ES-I3 (cell line): Measurements from ENCODE around the gene CD83.

Source experiments
- H3K36me3 ChIP-seq: 2 replicates; pipeline ENCODE4 v1.6.1; 2013; ENCODE audit warnings: mild to moderate bottlenecking, low read length, control low read depth, moderate library complexity; ENCODE audit not compliant: insufficient read depth
- H3K4me1 ChIP-seq: 2 replicates; pipeline ENCODE4 v1.6.1; 2013; ENCODE audit warnings: mild to moderate bottlenecking, control low read depth, low read length; ENCODE audit not compliant: insufficient read depth
- H3K9ac ChIP-seq: 2 replicates; pipeline ENCODE4 v1.6.1; 2013; ENCODE audit warnings: low read depth, mild to moderate bottlenecking, low read length, moderate library complexity
- H3K9me3 ChIP-seq: 2 replicates; pipeline ENCODE4 v1.6.1; 2013; ENCODE audit warnings: mild to moderate bottlenecking, low read length, moderate library complexity; ENCODE audit not compliant: control insufficient read depth, insufficient read depth

Gene CD83

DNA sequence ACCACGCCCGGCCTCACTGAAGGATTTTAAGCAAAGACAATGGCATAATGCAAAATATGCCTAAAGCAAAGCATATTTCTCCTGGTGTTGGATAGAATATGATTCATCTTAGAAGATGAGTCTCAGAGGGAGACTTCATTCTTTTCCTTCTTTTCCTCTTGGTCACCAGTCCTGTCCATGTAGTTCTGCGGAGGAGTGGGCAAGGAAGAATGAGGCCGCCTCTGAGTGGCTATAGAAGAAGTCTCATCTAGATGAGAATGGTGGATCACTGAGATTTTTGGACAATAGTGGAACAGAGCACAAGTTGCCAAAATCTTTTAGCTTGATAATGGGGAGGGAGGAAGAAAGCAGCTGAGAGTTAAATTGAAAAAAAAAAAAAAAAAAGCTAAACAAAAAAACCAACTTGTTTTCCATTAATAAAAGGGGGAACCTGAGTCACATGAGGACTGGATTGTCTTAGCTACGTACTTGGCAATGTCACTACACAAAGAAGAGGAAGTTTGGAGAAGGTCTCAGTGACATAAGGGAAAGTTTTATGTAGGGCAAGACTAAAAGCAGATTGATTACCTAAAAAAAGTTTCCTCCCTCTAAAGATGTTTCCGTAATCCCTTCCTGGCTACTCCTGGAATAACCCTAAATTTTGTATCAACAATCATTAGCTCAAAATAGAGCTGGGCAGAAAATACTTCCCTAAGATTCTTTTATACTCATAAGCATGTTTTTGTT lies 6.0 kb downstream of the CD83 start:
- Histone ChIP-seq H3K36me3 (no peaks in the 10 kb centered on the region), H3K4me1 (peaks cover 11% of the 10 kb centered on the region), H3K9me3 (no peaks in the 10 kb centered on the region), H3K9ac (no peak overlapping the region)

DNA sequence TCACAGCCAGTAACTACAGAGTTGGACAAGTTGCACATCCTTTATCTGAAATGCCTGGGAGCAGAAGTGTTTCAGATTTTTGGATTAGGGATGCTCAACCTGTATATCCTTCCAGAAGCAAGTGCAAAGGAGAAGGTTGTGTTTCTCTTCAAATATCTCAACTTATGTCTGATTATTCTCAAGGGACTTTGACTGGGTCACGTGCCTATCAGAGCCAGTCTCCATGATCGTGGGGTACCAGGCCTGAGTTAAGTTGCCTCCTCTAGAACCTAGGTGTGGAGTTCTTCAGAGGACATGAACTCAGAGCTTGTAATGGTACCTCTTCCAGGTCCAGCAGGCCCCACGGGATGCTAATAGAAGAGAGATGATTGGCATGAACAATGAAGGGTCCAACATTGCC lies 7.8 kb downstream of the CD83 start:
- Histone ChIP-seq H3K36me3 (no peaks in the 10 kb centered on the region), H3K9me3 (no peaks in the 10 kb centered on the region), H3K9ac (no peak overlapping the region), H3K4me1 (peaks cover 24% of the 10 kb centered on the region)

- Histone ChIP-seq H3K4me1 (peaks cover 24% of the 10 kb centered on the region), H3K9me3 (no peaks in the 10 kb centered on the region), H3K36me3 (no peaks in the 10 kb centered on the region), H3K9ac (no peak overlapping the region)
Measured at GRCh38 chr6:14126191-14126590, 8.6 kb downstream of the CD83 start.

GRCh38 chr6:14127611-14128010 lies 10.0 kb downstream of the CD83 start:
- Histone ChIP-seq H3K4me1 (peaks cover 24% of the 10 kb centered on the region), H3K9me3 (no peaks in the 10 kb centered on the region), H3K36me3 (no peaks in the 10 kb centered on the region; the same call in 1 of the 2 replicates), H3K9ac (no peak overlapping the region)

DNA sequence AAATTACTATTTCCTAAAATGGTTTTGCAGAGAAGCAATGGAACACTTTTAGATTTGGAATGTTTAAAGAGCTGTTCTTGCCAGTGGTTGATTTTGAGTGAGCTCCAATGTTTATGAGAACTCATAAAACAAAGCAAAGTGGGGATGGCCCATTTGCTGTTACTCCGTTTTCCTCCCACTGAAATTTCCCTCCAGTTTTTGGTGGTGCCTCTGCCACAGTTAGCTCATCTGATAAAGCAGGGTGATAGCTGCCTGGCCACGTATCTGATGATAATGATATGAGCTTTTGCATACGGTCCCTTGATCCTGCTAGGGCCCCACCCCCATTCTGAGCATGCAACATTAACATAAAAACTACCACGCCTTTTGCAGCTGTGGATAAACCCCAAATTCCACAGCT lies 10.4 kb downstream of the CD83 start:
- Histone ChIP-seq H3K9ac (no peak overlapping the region), H3K36me3 (no peaks in the 10 kb centered on the region; the same call in 1 of the 2 replicates), H3K9me3 (no peaks in the 10 kb centered on the region), H3K4me1 (peaks cover 24% of the 10 kb centered on the region)

DNA sequence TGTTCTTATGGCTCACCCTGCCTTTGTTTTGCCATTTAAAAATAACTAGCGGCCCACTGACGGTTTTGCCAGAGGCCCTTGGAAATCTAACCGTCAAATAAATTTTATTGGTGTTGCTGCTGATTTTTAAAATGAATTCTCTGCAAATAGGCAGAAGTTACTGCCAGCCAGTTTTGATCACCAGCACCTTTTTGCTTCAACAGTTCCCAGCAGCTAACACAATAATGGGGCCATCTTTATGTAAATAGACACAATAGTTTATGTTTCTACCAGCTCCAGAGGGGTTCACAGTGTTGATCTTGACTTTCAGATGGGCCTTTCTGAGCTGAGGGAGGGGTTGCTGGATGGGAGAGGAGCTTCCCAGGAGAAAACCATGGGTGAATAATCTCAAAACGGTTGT lies 11.2 kb downstream of the CD83 start:
- Histone ChIP-seq H3K4me1 (peaks cover 24% of the 10 kb centered on the region), H3K36me3 (no peaks in the 10 kb centered on the region; the same call in 1 of the 2 replicates), H3K9me3 (no peaks in the 10 kb centered on the region), H3K9ac (no peak overlapping the region)

GRCh38 chr6:14129575-14129974 lies 12.0 kb downstream of the CD83 start:
- no peak overlapping the region for H3K9ac ChIP-seq

GRCh38 chr6:14130435-14131075 lies 13.0 kb downstream of the CD83 start:
- Histone ChIP-seq H3K36me3 (no peaks in the 10 kb centered on the region; the same call in 1 of the 2 replicates), H3K9ac (no peak overlapping the region), H3K4me1 (peaks cover 24% of the 10 kb centered on the region), H3K9me3 (no peaks in the 10 kb centered on the region)

More at GRCh38 chr6:14129575-14129974, 12.0 kb downstream of the CD83 start:
- Histone ChIP-seq H3K4me1 (peaks cover 24% of the 10 kb centered on the region), H3K36me3 (no peaks in the 10 kb centered on the region; the same call in 1 of the 2 replicates), H3K9me3 (no peaks in the 10 kb centered on the region)

- H3K36me3 ChIP-seq, result no peaks in the 10 kb centered on the region; the same call in 1 of the 2 replicates
- H3K4me1 ChIP-seq, result peaks cover 24% of the 10 kb centered on the region
Measured at GRCh38 chr6:14131579-14131978, 14.0 kb downstream of the CD83 start.

DNA sequence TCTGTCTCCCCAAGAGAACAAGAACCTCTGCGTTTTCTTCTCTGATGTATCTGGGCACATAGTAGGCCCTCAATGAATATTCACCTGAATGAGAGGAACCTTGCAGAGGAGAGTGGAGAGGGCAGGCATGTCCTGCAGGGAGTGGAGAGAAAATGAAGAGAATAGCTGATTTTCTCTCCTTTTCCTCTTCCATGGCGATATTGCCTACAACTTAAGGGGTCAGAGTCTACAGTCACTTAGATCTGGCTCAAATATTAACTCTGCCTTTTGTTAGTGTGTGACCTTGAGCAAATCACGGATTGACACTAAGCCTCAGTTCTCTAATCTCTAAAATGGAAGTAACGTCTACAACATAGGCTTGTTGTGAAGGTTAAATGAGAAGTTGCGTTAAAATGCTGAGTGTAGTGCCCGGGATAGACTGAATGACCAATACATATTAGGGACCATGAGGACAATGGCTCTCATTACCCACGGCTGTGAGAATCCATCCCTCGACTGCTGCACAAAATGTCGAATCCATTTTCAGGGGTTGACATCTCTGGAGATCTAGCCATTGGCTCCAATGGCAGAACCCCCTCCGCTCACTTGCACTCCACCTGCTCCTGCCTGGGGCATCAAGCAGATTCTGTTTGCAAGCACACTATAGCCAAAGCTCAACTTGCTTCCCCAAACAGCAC lies 14.8 kb downstream of the CD83 start:
- Histone ChIP-seq H3K36me3 (no peaks in the 10 kb centered on the region; the same call in 1 of the 2 replicates), H3K9ac (no peak overlapping the region), H3K9me3 (no peaks in the 10 kb centered on the region), H3K4me1 (peaks cover 24% of the 10 kb centered on the region)

More at GRCh38 chr6:14131579-14131978, 14.0 kb downstream of the CD83 start:
- Histone ChIP-seq H3K9ac (no peak overlapping the region), H3K9me3 (no peaks in the 10 kb centered on the region)

GRCh38 chr6:14132921-14133275 lies 15.3 kb downstream of the CD83 start:
- Histone ChIP-seq H3K9me3 (no peaks in the 10 kb centered on the region), H3K9ac (no peak overlapping the region), H3K4me1 (peaks cover 20% of the 10 kb centered on the region), H3K36me3 (no peaks in the 10 kb centered on the region; the same call in 1 of the 2 replicates)

GRCh38 chr6:14134211-14134910 lies 16.8 kb downstream of the CD83 start:
- H3K9ac ChIP-seq, result no peak overlapping the region
- H3K4me1 ChIP-seq, result peaks cover 5% of the 10 kb centered on the region
- H3K36me3 ChIP-seq, result no peaks in the 10 kb centered on the region; the same call in 1 of the 2 replicates
- no peaks in the 10 kb centered on the region for H3K9me3 ChIP-seq

DNA sequence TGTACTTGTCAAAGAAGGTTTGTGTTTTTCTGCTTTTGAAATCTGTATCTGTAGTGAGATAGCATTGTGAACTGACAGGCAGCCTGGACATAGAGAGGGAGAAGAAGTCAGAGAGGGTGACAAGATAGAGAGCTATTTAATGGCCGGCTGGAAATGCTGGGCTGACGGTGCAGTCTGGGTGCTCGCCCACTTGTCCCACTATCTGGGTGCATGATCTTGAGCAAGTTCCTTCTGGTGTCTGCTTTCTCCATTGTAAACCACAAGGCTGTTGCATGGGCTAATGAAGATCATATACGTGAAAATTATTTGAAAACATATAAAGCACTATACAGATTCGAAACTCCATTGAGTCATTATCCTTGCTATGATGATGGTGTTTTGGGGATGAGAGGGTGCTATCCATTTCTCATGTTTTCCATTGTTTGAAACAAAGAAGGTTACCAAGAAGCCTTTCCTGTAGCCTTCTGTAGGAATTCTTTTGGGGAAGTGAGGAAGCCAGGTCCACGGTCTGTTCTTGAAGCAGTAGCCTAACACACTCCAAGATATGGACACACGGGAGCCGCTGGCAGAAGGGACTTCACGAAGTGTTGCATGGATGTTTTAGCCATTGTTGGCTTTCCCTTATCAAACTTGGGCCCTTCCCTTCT lies 18.4 kb downstream of the CD83 start:
- H3K36me3 ChIP-seq, result no peaks in the 10 kb centered on the region; the same call in 1 of the 2 replicates
- H3K9ac ChIP-seq, result no peak overlapping the region
- no peaks in the 10 kb centered on the region for H3K4me1 ChIP-seq
- no peaks in the 10 kb centered on the region for H3K9me3 ChIP-seq
